IPS-20b (cell line): ENCODE results near the gene ABHD17C.

ENCODE experiments used
- H3K27ac ChIP-seq: one replicate; pipeline ENCODE4 v1.5.1; 2013; ENCODE audit warnings: low read length
- H3K27me3 ChIP-seq: 2 replicates; pipeline ENCODE4 v1.6.1; 2013; ENCODE audit warnings: mild to moderate bottlenecking, low read length, inconsistent platforms; ENCODE audit not compliant: insufficient read depth
- H3K36me3 ChIP-seq: 2 replicates; pipeline ENCODE4 v1.6.1; 2013; ENCODE audit warnings: low read depth, mild to moderate bottlenecking, inconsistent platforms, low read length, moderate library complexity; ENCODE audit not compliant: insufficient read depth
- H3K4me1 ChIP-seq: 2 replicates; pipeline ENCODE4 v1.6.1; 2013; ENCODE audit warnings: mild to moderate bottlenecking, control low read depth, inconsistent platforms, low read length, moderate library complexity; ENCODE audit not compliant: insufficient read depth
- H3K4me3 ChIP-seq: 2 replicates; pipeline ENCODE4 v1.5.1; 2013; ENCODE audit warnings: mild to moderate bottlenecking, low read length, inconsistent platforms
- H3K9ac ChIP-seq: 2 replicates; pipeline ENCODE4 v1.6.1; 2013; ENCODE audit warnings: low read depth, mild to moderate bottlenecking, inconsistent platforms, low read length, moderate library complexity
- H3K9me3 ChIP-seq: 2 replicates; pipeline ENCODE4 v1.6.1; 2013; ENCODE audit warnings: mild to moderate bottlenecking, low read depth, low read length, inconsistent platforms; ENCODE audit not compliant: insufficient read depth

Gene ABHD17C

GRCh38 chr15:80710635-80711554 lies 15.8 kb downstream of the ABHD17C start:
- Histone ChIP-seq H3K4me3 (no peak overlapping the region), H3K27me3 (no peaks in the 10 kb centered on the region), H3K36me3 (no peaks in the 10 kb centered on the region), H3K9me3 (no peaks in the 10 kb centered on the region), H3K4me1 (peaks cover 18% of the 10 kb centered on the region; the same call in 1 of the 2 replicates), H3K27ac (no peak overlapping the region), H3K9ac (no peak overlapping the region)

GRCh38 chr15:80711886-80712285 lies 16.8 kb downstream of the ABHD17C start:
- no peak overlapping the region for H3K27ac ChIP-seq
- no peak overlapping the region for H3K9ac ChIP-seq
- H3K27me3 ChIP-seq = no peaks in the 10 kb centered on the region
- peaks cover 8% of the 10 kb centered on the region; the same call in 1 of the 2 replicates for H3K4me1 ChIP-seq
- no peaks in the 10 kb centered on the region for H3K36me3 ChIP-seq
- H3K4me3 ChIP-seq = no peak overlapping the region
- no peaks in the 10 kb centered on the region for H3K9me3 ChIP-seq

- H3K9me3 ChIP-seq = no peaks in the 10 kb centered on the region
- no peak overlapping the region for H3K4me3 ChIP-seq
- H3K9ac ChIP-seq = no peak overlapping the region
- peaks cover 5% of the 10 kb centered on the region; the same call in 1 of the 2 replicates for H3K4me1 ChIP-seq
- no peak overlapping the region for H3K27ac ChIP-seq
- H3K27me3 ChIP-seq = no peaks in the 10 kb centered on the region
- H3K36me3 ChIP-seq = no peaks in the 10 kb centered on the region
Observed at GRCh38 chr15:80712956-80713355, 17.8 kb downstream of the ABHD17C start.

- Histone ChIP-seq H3K4me1 (peaks cover 4% of the 10 kb centered on the region; the same call in 1 of the 2 replicates), H3K27me3 (no peaks in the 10 kb centered on the region), H3K4me3 (no peak overlapping the region), H3K36me3 (peaks cover 7% of the 10 kb centered on the region), H3K9me3 (peaks cover 5% of the 10 kb centered on the region), H3K9ac (no peak overlapping the region), H3K27ac (no peak overlapping the region)
Observed at GRCh38 chr15:80721476-80721875, 26.4 kb downstream of the ABHD17C start.

- Histone ChIP-seq H3K4me1 (peaks cover 7% of the 10 kb centered on the region; the same call in 1 of the 2 replicates), H3K9me3 (peaks cover 5% of the 10 kb centered on the region), H3K9ac (no peak overlapping the region), H3K27ac (no peak overlapping the region), H3K27me3 (no peaks in the 10 kb centered on the region), H3K4me3 (no peak overlapping the region), H3K36me3 (peaks cover 7% of the 10 kb centered on the region)
Observed at GRCh38 chr15:80722811-80723210, 27.7 kb downstream of the ABHD17C start.

- peaks cover 3% of the 10 kb centered on the region; the same call in 1 of the 2 replicates for H3K4me1 ChIP-seq
- H3K27me3 ChIP-seq = no peaks in the 10 kb centered on the region
- H3K9ac ChIP-seq = no peak overlapping the region
- no peak overlapping the region for H3K4me3 ChIP-seq
- H3K9me3 ChIP-seq = peaks cover 5% of the 10 kb centered on the region
- H3K36me3 ChIP-seq = peaks cover 7% of the 10 kb centered on the region
- no peak overlapping the region for H3K27ac ChIP-seq
Observed at GRCh38 chr15:80727196-80727595, 32.1 kb downstream of the ABHD17C start.

- Histone ChIP-seq H3K36me3 (peaks cover 7% of the 10 kb centered on the region), H3K4me1 (peaks cover 3% of the 10 kb centered on the region; the same call in 1 of the 2 replicates), H3K4me3 (no peak overlapping the region), H3K27me3 (no peaks in the 10 kb centered on the region), H3K27ac (no peak overlapping the region), H3K9me3 (peaks cover 5% of the 10 kb centered on the region), H3K9ac (no peak overlapping the region)
Observed at GRCh38 chr15:80727596-80727995, 32.5 kb downstream of the ABHD17C start.

- peaks cover under 1% of the 10 kb centered on the region; the same call in 1 of the 2 replicates for H3K36me3 ChIP-seq
Observed at GRCh38 chr15:80730387-80730786, 35.3 kb downstream of the ABHD17C start.

GRCh38 chr15:80730926-80731325 lies 35.8 kb downstream of the ABHD17C start:
- Histone ChIP-seq H3K27me3 (no peaks in the 10 kb centered on the region), H3K9me3 (no peaks in the 10 kb centered on the region), H3K4me1 (peaks cover 3% of the 10 kb centered on the region; the same call in 1 of the 2 replicates), H3K36me3 (no peaks in the 10 kb centered on the region), H3K4me3 (no peak overlapping the region), H3K27ac (no peak overlapping the region), H3K9ac (no peak overlapping the region)

More at GRCh38 chr15:80730387-80730786, 35.3 kb downstream of the ABHD17C start:
- Histone ChIP-seq H3K9ac (no peak overlapping the region), H3K27me3 (no peaks in the 10 kb centered on the region), H3K4me3 (no peak overlapping the region), H3K9me3 (no peaks in the 10 kb centered on the region; the same call in 1 of the 2 replicates), H3K4me1 (peaks cover 3% of the 10 kb centered on the region; the same call in 1 of the 2 replicates), H3K27ac (no peak overlapping the region)

GRCh38 chr15:80732167-80732566 lies 37.1 kb downstream of the ABHD17C start:
- Histone ChIP-seq H3K36me3 (no peaks in the 10 kb centered on the region), H3K27me3 (no peaks in the 10 kb centered on the region), H3K9ac (no peak overlapping the region), H3K9me3 (no peaks in the 10 kb centered on the region), H3K27ac (no peak overlapping the region), H3K4me3 (no peak overlapping the region), H3K4me1 (peaks cover 3% of the 10 kb centered on the region; the same call in 1 of the 2 replicates)

GRCh38 chr15:80732818-80733217 lies 37.7 kb downstream of the ABHD17C start:
- no peaks in the 10 kb centered on the region for H3K9me3 ChIP-seq
- H3K27ac ChIP-seq = no peak overlapping the region
- no peaks in the 10 kb centered on the region for H3K36me3 ChIP-seq
- H3K9ac ChIP-seq = no peak overlapping the region
- H3K27me3 ChIP-seq = no peaks in the 10 kb centered on the region
- no peaks in the 10 kb centered on the region for H3K4me1 ChIP-seq
- H3K4me3 ChIP-seq = no peak overlapping the region

GRCh38 chr15:80733460-80733859 lies 38.4 kb downstream of the ABHD17C start:
- no peaks in the 10 kb centered on the region for H3K27me3 ChIP-seq
- no peak overlapping the region for H3K9ac ChIP-seq
- no peaks in the 10 kb centered on the region for H3K4me1 ChIP-seq
- no peaks in the 10 kb centered on the region for H3K36me3 ChIP-seq
- H3K9me3 ChIP-seq = no peaks in the 10 kb centered on the region
- no peak overlapping the region for H3K4me3 ChIP-seq
- H3K27ac ChIP-seq = no peak overlapping the region
